ENCODE results near the gene KRT5. TPM values are rescaled to one million over a fixed set of nuclear protein-coding genes. Genes with fewer than 3 reads are reported as not detected.
A peak's percentile ranks its signal among the peaks of the same experiment; 100 is the strongest.

Gene KRT5
- total RNA-seq, 1 donor from 2014 or later = not detected

DNA sequence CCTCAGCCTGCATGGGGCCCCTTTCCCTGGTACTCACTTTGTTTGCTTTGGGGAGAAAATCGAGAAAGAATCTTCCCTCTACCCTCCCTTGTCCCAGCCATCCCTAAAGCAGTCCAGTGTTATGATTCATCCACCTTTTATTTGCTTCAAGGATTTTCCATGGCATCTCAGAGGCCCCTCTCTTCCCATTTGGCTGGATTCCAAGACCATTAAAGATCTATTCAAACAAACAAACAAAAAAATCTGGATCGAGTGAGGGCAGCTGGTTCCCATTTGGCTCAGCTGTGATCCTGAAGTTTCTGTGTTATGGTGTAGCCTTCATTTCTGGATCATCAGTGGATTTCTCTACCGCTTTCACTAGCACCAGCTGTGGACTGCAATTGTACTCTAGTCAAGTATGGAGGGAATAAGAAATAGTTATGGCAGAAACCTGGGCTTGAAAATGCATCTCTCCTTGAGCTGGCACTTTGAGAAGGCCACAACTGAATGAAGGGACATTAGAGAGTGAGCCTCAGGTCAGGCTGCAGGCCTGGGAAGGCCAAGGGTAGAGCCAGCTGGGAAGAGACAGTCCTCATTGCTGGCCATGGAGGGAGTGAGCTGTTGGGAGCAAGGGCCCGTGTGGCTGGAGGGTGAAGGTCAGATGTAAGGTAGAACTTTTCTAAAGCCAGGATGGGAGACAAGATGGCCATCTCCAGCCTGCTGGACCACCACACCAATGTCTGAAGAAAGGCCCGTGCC is 19.1 kb upstream of the KRT5 start:
- H3K4me3 ChIP-seq (ENCODE audit: low read depth, low read length) = no peak overlapping the region
- peak; percentile 6 for DNase-seq (ENCODE audit: low read depth)
- TF ChIP-seq, protein P1, sequence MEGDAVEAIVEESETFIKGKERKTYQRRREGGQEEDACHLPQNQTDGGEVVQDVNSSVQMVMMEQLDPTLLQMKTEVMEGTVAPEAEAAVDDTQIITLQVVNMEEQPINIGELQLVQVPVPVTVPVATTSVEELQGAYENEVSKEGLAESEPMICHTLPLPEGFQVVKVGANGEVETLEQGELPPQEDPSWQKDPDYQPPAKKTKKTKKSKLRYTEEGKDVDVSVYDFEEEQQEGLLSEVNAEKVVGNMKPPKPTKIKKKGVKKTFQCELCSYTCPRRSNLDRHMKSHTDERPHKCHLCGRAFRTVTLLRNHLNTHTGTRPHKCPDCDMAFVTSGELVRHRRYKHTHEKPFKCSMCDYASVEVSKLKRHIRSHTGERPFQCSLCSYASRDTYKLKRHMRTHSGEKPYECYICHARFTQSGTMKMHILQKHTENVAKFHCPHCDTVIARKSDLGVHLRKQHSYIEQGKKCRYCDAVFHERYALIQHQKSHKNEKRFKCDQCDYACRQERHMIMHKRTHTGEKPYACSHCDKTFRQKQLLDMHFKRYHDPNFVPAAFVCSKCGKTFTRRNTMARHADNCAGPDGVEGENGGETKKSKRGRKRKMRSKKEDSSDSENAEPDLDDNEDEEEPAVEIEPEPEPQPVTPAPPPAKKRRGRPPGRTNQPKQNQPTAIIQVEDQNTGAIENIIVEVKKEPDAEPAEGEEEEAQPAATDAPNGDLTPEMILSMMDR (conservative IDR thresholded peaks at IDR 0.05; ENCODE audit: low read depth, low read length) = no peak

DNA sequence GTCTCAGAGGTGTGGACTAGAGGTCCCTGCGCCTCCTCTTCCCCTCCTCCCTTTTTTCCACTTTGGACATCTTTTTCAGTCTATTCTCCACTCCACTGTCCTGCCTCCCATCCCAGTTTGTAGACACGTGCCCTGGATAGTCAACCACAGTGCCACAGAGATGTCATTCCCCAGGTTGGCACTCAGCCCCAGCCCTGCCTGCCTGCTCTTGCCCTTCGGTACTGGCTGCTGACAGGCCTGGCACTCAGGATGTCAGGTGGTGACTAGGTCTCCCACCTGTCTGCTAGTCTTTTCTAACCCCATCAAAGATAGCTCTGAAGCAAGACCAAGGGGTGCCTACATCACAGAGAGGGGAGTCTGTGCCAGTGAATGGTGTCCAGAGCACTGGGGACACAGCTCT is 16.9 kb upstream of the KRT5 start:
- no peak for DNase-seq (ENCODE audit: low read depth)
- no peak overlapping the region for H3K4me3 ChIP-seq (ENCODE audit: low read depth, low read length)
- TF ChIP-seq, protein P1 (conservative IDR thresholded peaks at IDR 0.05; ENCODE audit: low read depth, low read length) = no peak

DNA sequence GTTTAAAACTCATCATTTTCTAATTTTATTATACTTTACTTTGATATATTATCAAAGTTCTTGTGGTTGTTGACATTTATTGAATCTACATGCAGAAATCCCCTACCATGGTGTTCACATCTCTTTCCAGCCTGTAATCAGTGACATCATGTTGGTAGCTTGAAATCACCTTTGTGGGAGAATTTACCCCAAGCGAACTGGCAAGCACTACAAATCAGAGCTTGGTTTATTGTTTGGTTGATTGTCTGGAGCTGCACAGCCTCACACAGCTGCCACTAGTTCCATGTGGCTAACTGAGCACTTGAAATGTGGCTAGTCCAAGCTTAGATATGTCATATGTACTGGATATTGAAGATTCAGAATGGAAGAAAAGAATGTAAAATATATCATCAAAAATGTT is 15.4 kb upstream of the KRT5 start:
- H3K4me3 ChIP-seq (ENCODE audit: low read depth, low read length) = no peak overlapping the region
- DNase-seq (ENCODE audit: low read depth) = no peak
- TF ChIP-seq, protein P1 (conservative IDR thresholded peaks at IDR 0.05; ENCODE audit: low read depth, low read length) = no peak

GRCh38 chr12:52534482-52534881 is 14.3 kb upstream of the KRT5 start:
- TF ChIP-seq, protein P1 (conservative IDR thresholded peaks at IDR 0.05; ENCODE audit: low read depth, low read length) = peak; percentile 33
- no peak for DNase-seq (ENCODE audit: low read depth)
- H3K4me3 ChIP-seq (ENCODE audit: low read depth, low read length) = no peak overlapping the region

GRCh38 chr12:52533686-52534470 is 13.7 kb upstream of the KRT5 start:
- no peak for DNase-seq (ENCODE audit: low read depth)
- no peak overlapping the region for H3K4me3 ChIP-seq (ENCODE audit: low read depth, low read length)
- TF ChIP-seq, protein P1 (conservative IDR thresholded peaks at IDR 0.05; ENCODE audit: low read depth, low read length) = no peak

GRCh38 chr12:52532636-52533035 is 12.4 kb upstream of the KRT5 start:
- no peak overlapping the region for H3K4me3 ChIP-seq (ENCODE audit: low read depth, low read length)
- DNase-seq (ENCODE audit: low read depth) = no peak
- TF ChIP-seq, protein P1 (conservative IDR thresholded peaks at IDR 0.05; ENCODE audit: low read depth, low read length) = no peak
